ENCODE measurements around the gene TBC1D24.

The TBC1D24 gene

DNA sequence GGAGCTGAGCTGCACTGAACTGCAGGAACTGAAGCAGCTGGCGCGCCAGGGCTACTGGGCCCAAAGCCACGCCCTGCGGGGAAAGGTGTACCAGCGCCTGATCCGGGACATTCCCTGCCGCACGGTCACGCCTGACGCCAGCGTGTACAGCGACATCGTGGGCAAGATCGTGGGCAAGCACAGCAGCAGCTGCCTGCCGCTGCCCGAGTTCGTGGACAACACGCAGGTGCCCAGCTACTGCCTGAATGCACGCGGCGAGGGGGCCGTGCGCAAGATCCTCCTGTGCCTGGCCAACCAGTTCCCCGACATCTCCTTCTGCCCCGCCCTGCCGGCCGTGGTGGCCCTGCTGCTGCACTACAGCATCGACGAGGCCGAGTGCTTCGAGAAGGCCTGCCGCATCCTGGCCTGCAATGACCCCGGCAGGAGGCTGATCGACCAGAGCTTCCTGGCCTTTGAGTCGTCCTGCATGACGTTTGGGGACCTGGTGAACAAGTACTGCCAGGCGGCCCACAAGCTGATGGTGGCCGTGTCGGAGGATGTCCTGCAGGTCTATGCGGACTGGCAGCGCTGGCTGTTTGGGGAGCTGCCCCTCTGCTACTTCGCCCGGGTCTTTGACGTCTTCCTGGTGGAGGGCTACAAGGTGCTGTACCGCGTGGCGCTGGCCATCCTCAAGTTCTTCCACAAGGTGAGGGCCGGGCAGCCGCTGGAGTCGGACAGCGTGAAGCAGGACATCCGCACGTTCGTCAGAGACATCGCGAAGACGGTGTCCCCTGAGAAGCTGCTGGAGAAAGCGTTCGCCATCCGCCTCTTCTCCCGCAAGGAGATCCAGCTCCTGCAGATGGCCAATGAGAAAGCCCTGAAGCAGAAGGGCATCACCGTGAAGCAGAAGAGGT, 21.5 kb downstream of the TBC1D24 start:
- Histone ChIP-seq H3K4me2 (ENCODE audit: insufficient read depth, low read length) (no peak overlapping the region), H3K27ac (ENCODE audit: low read length) (no peak overlapping the region), H3K4me1 (ENCODE audit: insufficient read depth, low read length) (peaks cover 7% of the 10 kb centered on the region), H3K4me3 (ENCODE audit: low read depth in 1 of 2, low read length in 2 of 2) (no peak overlapping the region), H4K20me1 (ENCODE audit: insufficient read depth, low read length) (peaks cover 22% of the 10 kb centered on the region), H3K27me3 (ENCODE audit: insufficient read depth, low read length, poor library complexity) (no peaks in the 10 kb centered on the region), H3K79me2 (ENCODE audit: insufficient read depth, low read length) (peaks cover 10% of the 10 kb centered on the region; the same call in 1 of the 2 replicates), H3K36me3 (ENCODE audit: insufficient read depth, low read length) (peaks cover 51% of the 10 kb centered on the region), H2AFZ (ENCODE audit: low read depth, low read length) (no peak overlapping the region), H3K9me3 (ENCODE audit: insufficient read depth, low read length, severe bottlenecking) (no peaks in the 10 kb centered on the region), H3K9ac (ENCODE audit: low read depth, low read length) (no peak overlapping the region)
- DNase-seq = no peak
- TF ChIP-seq, protein P1, sequence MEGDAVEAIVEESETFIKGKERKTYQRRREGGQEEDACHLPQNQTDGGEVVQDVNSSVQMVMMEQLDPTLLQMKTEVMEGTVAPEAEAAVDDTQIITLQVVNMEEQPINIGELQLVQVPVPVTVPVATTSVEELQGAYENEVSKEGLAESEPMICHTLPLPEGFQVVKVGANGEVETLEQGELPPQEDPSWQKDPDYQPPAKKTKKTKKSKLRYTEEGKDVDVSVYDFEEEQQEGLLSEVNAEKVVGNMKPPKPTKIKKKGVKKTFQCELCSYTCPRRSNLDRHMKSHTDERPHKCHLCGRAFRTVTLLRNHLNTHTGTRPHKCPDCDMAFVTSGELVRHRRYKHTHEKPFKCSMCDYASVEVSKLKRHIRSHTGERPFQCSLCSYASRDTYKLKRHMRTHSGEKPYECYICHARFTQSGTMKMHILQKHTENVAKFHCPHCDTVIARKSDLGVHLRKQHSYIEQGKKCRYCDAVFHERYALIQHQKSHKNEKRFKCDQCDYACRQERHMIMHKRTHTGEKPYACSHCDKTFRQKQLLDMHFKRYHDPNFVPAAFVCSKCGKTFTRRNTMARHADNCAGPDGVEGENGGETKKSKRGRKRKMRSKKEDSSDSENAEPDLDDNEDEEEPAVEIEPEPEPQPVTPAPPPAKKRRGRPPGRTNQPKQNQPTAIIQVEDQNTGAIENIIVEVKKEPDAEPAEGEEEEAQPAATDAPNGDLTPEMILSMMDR (IDR thresholded peaks at IDR 0.05; ENCODE audit: borderline replicate concordance, extremely low read depth, low read length, poor library complexity, severe bottlenecking) = no peak
- TF ChIP-seq EZH2 (IDR thresholded peaks at IDR 0.05; ENCODE audit: borderline replicate concordance, low read depth, low read length, severe bottlenecking) = no peak
- no peak for ATAC-seq (ENCODE audit: insufficient read depth, low read depth)

DNA sequence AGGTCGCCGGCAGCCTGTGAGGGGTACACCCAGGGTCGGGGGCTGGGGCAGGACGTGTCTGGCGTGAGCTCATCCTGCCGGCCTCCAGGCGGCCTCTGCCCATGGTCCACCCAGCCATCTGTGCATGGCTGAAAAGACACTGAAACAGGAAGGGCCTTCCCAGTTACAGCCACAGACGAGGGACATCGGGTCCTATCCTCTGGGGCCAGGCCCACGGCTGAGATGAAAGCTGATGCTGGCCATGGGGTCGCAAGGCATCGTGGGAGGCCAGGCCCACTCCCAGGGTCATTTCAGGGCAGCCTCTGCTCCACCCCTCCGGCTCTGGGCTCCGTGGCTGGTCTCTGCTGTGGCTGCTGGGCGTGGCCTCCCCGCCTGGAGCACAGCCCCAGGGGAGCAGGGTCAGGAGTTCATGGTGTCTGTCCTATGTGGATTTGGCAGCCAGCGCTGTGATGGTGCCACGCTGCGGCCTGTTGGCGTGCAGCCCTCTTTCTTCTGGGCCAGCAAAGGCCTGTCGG, 22.2 kb downstream of the TBC1D24 start:
- H3K4me3 ChIP-seq (ENCODE audit: low read depth in 1 of 2, low read length in 2 of 2) = no peak overlapping the region
- no peak overlapping the region for H2AFZ ChIP-seq (ENCODE audit: low read depth, low read length)
- H3K27me3 ChIP-seq (ENCODE audit: insufficient read depth, low read length, poor library complexity) = no peaks in the 10 kb centered on the region
- H4K20me1 ChIP-seq (ENCODE audit: insufficient read depth, low read length) = peaks cover 28% of the 10 kb centered on the region
- H3K9ac ChIP-seq (ENCODE audit: low read depth, low read length) = no peak overlapping the region
- no peak for DNase-seq
- no peak for ATAC-seq (ENCODE audit: insufficient read depth, low read depth)
- no peaks in the 10 kb centered on the region for H3K9me3 ChIP-seq (ENCODE audit: insufficient read depth, low read length, severe bottlenecking)
- H3K79me2 ChIP-seq (ENCODE audit: insufficient read depth, low read length) = peaks cover 9% of the 10 kb centered on the region; the same call in 1 of the 2 replicates
- H3K36me3 ChIP-seq (ENCODE audit: insufficient read depth, low read length) = peaks cover 56% of the 10 kb centered on the region
- TF ChIP-seq EZH2 (IDR thresholded peaks at IDR 0.05; ENCODE audit: borderline replicate concordance, low read depth, low read length, severe bottlenecking) = no peak
- TF ChIP-seq, protein P1 (IDR thresholded peaks at IDR 0.05; ENCODE audit: borderline replicate concordance, extremely low read depth, low read length, poor library complexity, severe bottlenecking) = no peak
- no peak overlapping the region for H3K4me2 ChIP-seq (ENCODE audit: insufficient read depth, low read length)
- H3K4me1 ChIP-seq (ENCODE audit: insufficient read depth, low read length) = peaks cover 11% of the 10 kb centered on the region
- H3K27ac ChIP-seq (ENCODE audit: low read length) = no peak overlapping the region

DNA sequence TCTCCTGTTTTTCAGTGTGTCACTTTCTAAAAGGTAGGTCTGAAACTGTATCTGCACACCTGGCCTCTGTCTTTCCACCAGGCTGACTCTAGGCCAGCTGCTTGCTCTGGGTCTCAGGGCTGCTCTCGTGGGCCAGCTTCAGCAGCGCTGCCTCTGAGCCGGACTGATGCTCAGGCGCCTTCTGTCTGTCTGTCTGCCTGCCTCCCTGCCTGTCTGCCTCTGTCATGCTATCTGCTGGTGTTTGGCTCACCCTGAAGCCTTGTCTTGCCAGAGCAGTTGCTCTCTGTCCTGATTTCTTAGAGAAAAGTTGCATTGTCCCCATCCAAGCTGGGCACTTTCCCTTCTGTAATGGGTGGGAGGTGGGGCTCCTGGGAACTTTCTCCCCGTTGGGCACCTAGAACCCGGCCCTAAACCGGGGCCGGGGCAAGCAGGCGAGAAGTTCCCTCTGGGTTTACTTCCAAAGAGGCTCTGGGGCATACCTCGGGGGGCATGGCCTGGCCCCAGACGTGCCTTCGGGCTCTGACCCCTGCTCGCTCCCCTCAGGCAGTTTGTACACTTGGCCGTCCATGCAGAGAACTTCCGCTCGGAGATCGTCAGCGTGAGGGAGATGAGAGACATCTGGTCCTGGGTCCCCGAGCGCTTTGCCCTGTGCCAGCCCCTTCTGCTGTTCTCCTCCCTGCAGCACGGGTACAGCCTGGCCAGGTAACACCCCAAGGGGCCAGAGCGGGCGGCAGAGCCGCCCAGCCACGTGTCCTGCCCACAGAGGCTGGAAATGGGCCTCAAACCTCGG, 23.0 kb downstream of the TBC1D24 start:
- Histone ChIP-seq H3K9ac (ENCODE audit: low read depth, low read length) (no peak overlapping the region), H3K27me3 (ENCODE audit: insufficient read depth, low read length, poor library complexity) (no peaks in the 10 kb centered on the region), H2AFZ (ENCODE audit: low read depth, low read length) (no peak overlapping the region), H4K20me1 (ENCODE audit: insufficient read depth, low read length) (peaks cover 33% of the 10 kb centered on the region), H3K27ac (ENCODE audit: low read length) (no peak overlapping the region), H3K36me3 (ENCODE audit: insufficient read depth, low read length) (peaks cover 61% of the 10 kb centered on the region), H3K79me2 (ENCODE audit: insufficient read depth, low read length) (0 out of 2 replicates have a peak, but pooled peaks cover 5% of the 10 kb centered on the region), H3K9me3 (ENCODE audit: insufficient read depth, low read length, severe bottlenecking) (no peaks in the 10 kb centered on the region), H3K4me1 (ENCODE audit: insufficient read depth, low read length) (peaks cover 11% of the 10 kb centered on the region), H3K4me2 (ENCODE audit: insufficient read depth, low read length) (no peak overlapping the region), H3K4me3 (ENCODE audit: low read depth in 1 of 2, low read length in 2 of 2) (no peak overlapping the region)
- DNase-seq = no peak
- TF ChIP-seq, protein P1 (IDR thresholded peaks at IDR 0.05; ENCODE audit: borderline replicate concordance, extremely low read depth, low read length, poor library complexity, severe bottlenecking) = no peak
- TF ChIP-seq EZH2 (IDR thresholded peaks at IDR 0.05; ENCODE audit: borderline replicate concordance, low read depth, low read length, severe bottlenecking) = no peak
- no peak for ATAC-seq (ENCODE audit: insufficient read depth, low read depth)

Data from DND-41 (cell line).